Naive thymus-derived CD4-positive, alpha-beta T cell (primary cell): ENCODE data around the gene CES4A. TPM values are rescaled to one million over a fixed set of nuclear protein-coding genes. Genes with fewer than 3 reads are reported as not detected.

Source experiments
- ATAC-seq: fragments of 150-1000 bp; cut with Tn5 transposase; 2 replicates; pipeline ENCODE4 v1.10.0; 2021; ENCODE audit warnings: mild to moderate bottlenecking, moderate library complexity
- CTCF ChIA-PET: fragments of 350-600 bp; sonication (Branson Sonifier 250); formaldehyde crosslinking; loops from one replicate; lab custom pipeline; 2021; ENCODE audit warnings: antibody characterized with exemption; lab: Charles Lee
- POLR2A ChIA-PET: fragments of 350-600 bp; sonication (Branson Sonifier 250); formaldehyde crosslinking; loops from one replicate; lab custom pipeline; 2021; ENCODE audit warnings: antibody characterized with exemption, inconsistent platforms; lab: Charles Lee
- DNase-seq, 9 donors: peaks; one replicate each; pipeline versions ENCODE4 v3.0.0 to v3.0.0-alpha.2; 2020 to 2022; ENCODE audit warnings: mixed read lengths in 1 of 9
- H3K27ac ChIP-seq: one replicate; pipeline ENCODE4 v1.7.0; 2013; ENCODE audit warnings: mild to moderate bottlenecking, low read depth, low read length, moderate library complexity
- H3K27me3 ChIP-seq, 2 donors: one replicate each; pipeline ENCODE4 v1.7.0; 2013; ENCODE audit warnings: low read length in 2 of 2, mild to moderate bottlenecking in 2 of 2, moderate library complexity in 2 of 2; ENCODE audit not compliant: control insufficient read depth in 2 of 2, insufficient read depth in 2 of 2
- H3K36me3 ChIP-seq, 3 experiments: 1 replicate in 2 of 3; 2 replicates in 1 of 3; pipeline ENCODE4 v1.7.0; 2013; ENCODE audit warnings: low read length in 3 of 3, mild to moderate bottlenecking in 3 of 3, moderate library complexity in 1 of 3; ENCODE audit not compliant: insufficient read depth in 3 of 3, control insufficient read depth in 2 of 3
- H3K4me1 ChIP-seq, 2 donors: one replicate each; pipeline ENCODE4 v1.7.0; 2013; ENCODE audit warnings: low read length in 2 of 2, mild to moderate bottlenecking in 2 of 2, moderate library complexity in 1 of 2; ENCODE audit not compliant: control insufficient read depth in 2 of 2, insufficient read depth in 2 of 2
- H3K4me3 ChIP-seq: 2 replicates; pipeline ENCODE4 v1.7.0; 2013; ENCODE audit warnings: mild to moderate bottlenecking, low read length
- H3K9me3 ChIP-seq, 3 experiments: 1 replicate in 2 of 3; 2 replicates in 1 of 3; pipeline ENCODE4 v1.7.0; 2013; ENCODE audit warnings: low read length in 3 of 3; ENCODE audit not compliant: control insufficient read depth in 2 of 3
- H3K27ac Mint-ChIP-seq, 9 donors: one replicate each; pipeline ENCODE4 v1.8.0; 2020 to 2022; ENCODE audit warnings: mixed read lengths in 9 of 9, mild to moderate bottlenecking in 8 of 9, moderate library complexity in 5 of 9, inconsistent platforms in 2 of 9
- H3K27me3 Mint-ChIP-seq, 5 donors: one replicate each; pipeline ENCODE4 v1.8.0; 2021 to 2022; ENCODE audit warnings: mixed read lengths in 5 of 5, mild to moderate bottlenecking in 1 of 5
- H3K36me3 Mint-ChIP-seq, 5 donors: one replicate each; pipeline ENCODE4 v1.8.0; 2020 to 2022; ENCODE audit warnings: mixed read lengths in 5 of 5, mild to moderate bottlenecking in 3 of 5, inconsistent platforms in 1 of 5
- H3K4me1 Mint-ChIP-seq, 7 donors: one replicate each; pipeline ENCODE4 v1.8.0; 2020 to 2022; ENCODE audit warnings: mixed read lengths in 7 of 7, mild to moderate bottlenecking in 3 of 7, inconsistent platforms in 1 of 7
- H3K4me3 Mint-ChIP-seq, 10 donors: one replicate each; pipeline ENCODE4 v1.8.0; 2020 to 2022; ENCODE audit warnings: mild to moderate bottlenecking in 10 of 10, mixed read lengths in 10 of 10, moderate library complexity in 6 of 10, inconsistent platforms in 2 of 10
- H3K9me3 Mint-ChIP-seq, 11 donors: one replicate each; pipeline ENCODE4 v1.8.0; 2020 to 2022; ENCODE audit warnings: mixed read lengths in 11 of 11, mild to moderate bottlenecking in 4 of 11, inconsistent platforms in 1 of 11, moderate library complexity in 1 of 11
- intact Hi-C, 2 donors: fragments of 100-400 bp; cut with micrococcal nuclease; formaldehyde crosslinking; loops; one replicate each; pipeline ENCODE4 v1.15.1; 2023
- polyA plus RNA-seq, 2 donors: library from polyadenylated mRNA; unstranded; fragments of 300-500 nt; fragmentation: Illumina TruSeq; gene quantifications; one replicate each; pipeline ENCODE4 v1.2.3, GENCODE V29; 2021
- total RNA-seq, 6 experiments: library from RNA in 5 of 6; stranded (reverse) in 5 of 6; gene quantifications; 1 replicate in 5 of 6; 2 replicates in 1 of 6; pipeline ENCODE4 v1.2.3 and lab custom pipeline; 2021 to 2026

The CES4A gene
- total and polyA plus RNA-seq, 7 experiments from 2014 or later, result 5.1 to 53.8 (median 20.5) TPM

DNA sequence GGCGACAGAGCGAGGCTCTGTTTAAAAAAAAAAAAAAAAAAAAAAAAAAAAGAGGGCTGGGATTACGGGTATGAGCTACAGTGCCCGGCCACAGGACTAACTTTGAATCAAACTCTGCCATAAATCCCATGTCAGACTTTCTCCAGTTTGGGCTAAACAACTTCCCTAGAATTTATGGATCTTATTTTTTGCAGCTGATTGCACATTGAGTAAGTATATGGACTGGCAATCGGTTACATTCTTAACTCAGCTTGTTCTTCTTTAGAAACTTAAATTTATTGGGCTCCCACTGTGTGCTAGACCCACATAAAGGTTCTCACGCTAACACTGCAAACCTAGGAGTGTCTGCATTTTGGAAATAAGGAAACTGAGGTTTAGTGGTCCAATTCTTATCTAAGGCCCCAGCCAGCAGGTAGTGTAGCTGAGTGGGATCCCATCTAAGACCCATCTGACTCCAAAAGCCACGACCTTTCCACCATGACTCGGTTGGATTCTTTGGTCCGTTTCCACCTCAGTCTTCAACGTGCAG, 39.8 kb downstream of the CES4A start:
- Histone ChIP-seq H3K9me3 (no peaks in the 10 kb centered on the region), H3K4me1 (peaks cover 16 to 23% of the 10 kb centered on the region in 2 donors), H3K27me3 (no peaks in the 10 kb centered on the region), H3K4me3 (peak overlapping the region; percentile 72), H3K27ac (peak overlapping the region; percentile 99), H3K36me3 (no peaks in the 10 kb centered on the region)
- peak overlapping the region; percentile 90 to 97 (median 95) for H3K27ac Mint-ChIP-seq
- CTCF ChIA-PET, result interaction anchor here (0.6 to 3.7 kb wide), 4 partner anchors 10 to 129 kb away, joined by 3 to 19 read pairs (median 8); no protein-coding TSS in a partner anchor
- POLR2A ChIA-PET, result interaction anchor here (0.6 to 4.3 kb wide), 19 partner anchors 9 to 215 kb away, joined by 3 to 31 read pairs (median 3); partner anchors contain the start of genes B3GNT9, FBXL8, PHAF1 and TMEM208
- DNase-seq (no peak), ATAC-seq (no peak)
- no peaks in the 10 kb centered on the region for H3K9me3 Mint-ChIP-seq
- H3K36me3 Mint-ChIP-seq, result peaks cover 0 to 25% (median 0%) of the 10 kb centered on the region in 5 donors
- intact Hi-C loops, result loop anchor here (1.0 to 5.0 kb wide), 7 partner anchors 10 to 331 kb away; partner anchors contain the start of genes CMTM4 (in 1 of the 2), E2F4 (in 1 of the 2) and TMEM208 (in 1 of the 2)
- peak overlapping the region; percentile 80 to 91 (median 86) for H3K4me3 Mint-ChIP-seq
- H3K4me1 Mint-ChIP-seq, result peaks cover 17 to 51% (median 41%) of the 10 kb centered on the region in 7 donors
- no peaks in the 10 kb centered on the region for H3K27me3 Mint-ChIP-seq

- Histone ChIP-seq H3K27ac (peak within 1 kb of the TSS; percentile 99), H3K4me3 (peak within 1 kb of the TSS; percentile 78), H3K9me3 (no peaks in the 10 kb centered on the region), H3K36me3 (no peaks in the 10 kb centered on the region), H3K4me1 (peaks cover 16 to 23% of the 10 kb centered on the region in 2 donors), H3K27me3 (no peaks in the 10 kb centered on the region)
- Mint-ChIP-seq H3K4me1 (peaks cover 17 to 53% (median 46%) of the 10 kb centered on the region in 7 donors), H3K27me3 (no peaks in the 10 kb centered on the region), H3K4me3 (peak within 1 kb of the TSS; percentile 86 to 93 (median 90)), H3K27ac (peak within 1 kb of the TSS; percentile 90 to 97 (median 95)), H3K36me3 (peaks cover 0 to 25% (median 0%) of the 10 kb centered on the region in 5 donors), H3K9me3 (no peaks in the 10 kb centered on the region)
- ATAC-seq, result peak; percentile 92
- intact Hi-C loops, result loop anchor here (1.0 to 5.0 kb wide), 13 partner anchors 10 to 331 kb away; partner anchors contain the start of genes CMTM4 (in 1 of the 2), E2F4 (in 1 of the 2), FBXL8 (in 1 of the 2) and MATCAP1 (in 1 of the 2)
- POLR2A ChIA-PET, result interaction anchor here (0.6 to 4.3 kb wide), 15 partner anchors 9 to 215 kb away, joined by 3 to 31 read pairs (median 3); partner anchors contain the start of genes B3GNT9, PHAF1 and TMEM208
- peak; percentile 92 to 97 (median 96) for DNase-seq
- CTCF ChIA-PET, result interaction anchor here (1.1 to 3.7 kb wide), 3 partner anchors 10 to 129 kb away, joined by 5 to 19 read pairs (median 12); no protein-coding TSS in a partner anchor
Measured at GRCh38 chr16:67028696-67029253, 40.4 kb downstream of the CES4A start, which contains the start of gene CBFB. Gene CBFB (plus strand): TSS chr16:67029149. CDS start chr16:67029408, 259 bp downstream.

DNA sequence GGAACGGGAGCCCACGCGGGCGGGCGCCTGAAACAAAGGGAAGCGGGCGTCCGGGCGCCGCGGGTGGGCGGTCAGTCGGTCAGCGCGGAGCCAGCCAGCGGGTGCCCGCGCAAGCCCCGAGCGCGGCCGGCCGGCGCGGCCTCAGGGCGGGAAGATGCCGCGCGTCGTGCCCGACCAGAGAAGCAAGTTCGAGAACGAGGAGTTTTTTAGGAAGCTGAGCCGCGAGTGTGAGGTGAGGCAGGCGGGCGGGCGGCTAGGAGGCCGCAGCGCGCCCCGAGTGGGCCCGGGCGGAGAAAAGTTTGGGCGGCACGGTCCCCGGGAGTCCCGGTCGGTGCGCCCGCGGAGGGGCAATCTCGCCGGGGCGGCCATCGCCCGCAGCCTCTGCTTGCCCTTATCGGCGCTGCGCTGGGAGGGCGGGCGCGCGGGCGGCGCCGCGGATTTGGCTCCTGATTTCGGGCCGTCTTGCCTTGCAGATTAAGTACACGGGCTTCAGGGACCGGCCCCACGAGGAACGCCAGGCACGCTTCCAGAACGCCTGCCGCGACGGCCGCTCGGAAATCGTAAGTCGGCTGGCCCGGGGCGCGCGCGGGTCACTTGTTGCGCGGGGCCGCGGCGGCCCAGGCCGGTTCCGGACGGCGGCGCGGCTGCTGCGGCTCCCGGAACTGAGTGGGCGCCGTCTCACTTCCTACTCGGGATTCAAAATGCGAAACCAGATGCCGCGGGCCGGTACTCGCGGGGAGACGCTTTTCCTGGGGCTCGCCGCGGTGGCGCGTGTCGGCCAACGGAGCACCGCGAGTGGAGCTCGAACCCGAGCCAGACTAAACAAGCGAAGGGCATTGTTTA, 41.1 kb downstream of the CES4A start:
- peaks cover 16 to 23% of the 10 kb centered on the region in 2 donors for H3K4me1 ChIP-seq
- no peaks in the 10 kb centered on the region for H3K27me3 ChIP-seq
- ChIA-PET CTCF (interaction anchor here (0.6 to 3.7 kb wide), 2 partner anchors 11 to 381 kb away, joined by 3 to 19 read pairs; no protein-coding TSS in a partner anchor), POLR2A (interaction anchor here (0.7 to 4.3 kb wide), 12 partner anchors 8 to 465 kb away, joined by 3 to 33 read pairs (median 3); partner anchors contain the start of gene ATP6V0D1)
- H3K27ac ChIP-seq, result peak overlapping the region; percentile 86
- H3K36me3 ChIP-seq, result no peaks in the 10 kb centered on the region
- Mint-ChIP-seq H3K36me3 (peaks cover 0 to 27% (median 2%) of the 10 kb centered on the region in 5 donors), H3K4me3 (peak overlapping the region; percentile 86 to 93 (median 90)), H3K4me1 (peaks cover 21 to 58% (median 49%) of the 10 kb centered on the region in 7 donors), H3K27me3 (no peaks in the 10 kb centered on the region), H3K9me3 (no peaks in the 10 kb centered on the region), H3K27ac (peak overlapping the region; percentile 69 to 92 (median 85))
- no peaks in the 10 kb centered on the region for H3K9me3 ChIP-seq
- H3K4me3 ChIP-seq, result peak overlapping the region; percentile 78
- DNase-seq (peak in 8 of 9 donors; percentile 45 to 76 (median 63)), ATAC-seq (peak; percentile 30)
- intact Hi-C loops, result loop anchor here (1.0 to 5.0 kb wide), 12 partner anchors 11 to 332 kb away; partner anchors contain the start of genes CMTM4 (in 1 of the 2), FBXL8 (in 1 of the 2), MATCAP1 (in 1 of the 2) and PHAF1 (in 1 of the 2)

DNA sequence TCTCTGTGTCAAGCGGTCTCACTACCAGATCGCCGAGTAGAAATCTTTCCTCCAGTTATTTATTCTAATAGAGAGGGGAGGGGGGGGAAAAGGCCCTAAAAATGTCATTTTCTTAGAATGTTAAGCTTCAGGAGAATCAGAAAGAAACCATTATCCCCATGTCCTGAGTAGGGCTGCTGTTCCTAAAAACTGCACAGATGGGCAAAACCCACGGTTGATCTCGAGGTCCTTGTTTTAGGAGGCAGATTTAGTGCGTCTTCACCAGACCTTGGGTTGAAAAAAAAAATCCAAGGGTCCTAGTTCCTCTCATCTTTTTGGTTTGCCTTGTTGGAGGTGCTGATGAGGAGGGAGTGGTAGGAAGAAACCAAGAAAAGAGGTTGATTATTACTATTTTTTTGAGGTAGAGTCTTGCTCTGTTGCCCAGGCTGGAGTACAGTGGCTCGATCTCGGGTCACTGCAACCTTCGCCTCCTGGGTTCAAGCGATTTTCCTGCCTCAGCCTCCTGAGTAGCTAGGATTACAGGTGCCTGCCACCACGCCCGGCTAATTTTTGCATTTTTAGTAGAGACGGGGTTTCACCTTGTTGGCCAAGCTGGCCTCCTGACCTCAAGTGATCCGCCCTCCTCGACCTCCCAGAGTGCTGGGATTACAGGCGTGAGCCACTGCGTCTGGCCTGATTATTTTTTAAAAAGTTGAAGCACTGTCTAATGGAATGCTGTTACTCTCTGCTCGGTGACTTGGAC, 42.0 kb downstream of the CES4A start:
- ATAC-seq (no peak), DNase-seq (no peak)
- Histone ChIP-seq H3K4me1 (peaks cover 20 to 23% of the 10 kb centered on the region in 2 donors), H3K27me3 (no peaks in the 10 kb centered on the region), H3K36me3 (no peaks in the 10 kb centered on the region), H3K4me3 (peak overlapping the region; percentile 78), H3K9me3 (no peaks in the 10 kb centered on the region), H3K27ac (peak overlapping the region; percentile 86)
- H3K4me1 Mint-ChIP-seq, result peaks cover 24 to 62% (median 51%) of the 10 kb centered on the region in 7 donors
- H3K9me3 Mint-ChIP-seq, result no peaks in the 10 kb centered on the region
- H3K36me3 Mint-ChIP-seq, result peaks cover 0 to 30% (median 4%) of the 10 kb centered on the region in 5 donors
- H3K4me3 Mint-ChIP-seq, result peak overlapping the region; percentile 86 to 93 (median 90)
- POLR2A ChIA-PET, result interaction anchor here (0.6 to 3.5 kb wide), 9 partner anchors 12 to 464 kb away, joined by 3 to 33 read pairs (median 3); partner anchors contain the start of gene ATP6V0D1
- intact Hi-C loops, result loop anchor here in 1 of 2 donors (5.0 kb wide), 1 partner anchor 37 kb away; no protein-coding TSS in a partner anchor
- CTCF ChIA-PET, result interaction anchor here (0.6 to 1.6 kb wide), 6 partner anchors 11 to 380 kb away, joined by 3 to 4 read pairs (median 3); no protein-coding TSS in a partner anchor
- H3K27me3 Mint-ChIP-seq, result no peaks in the 10 kb centered on the region
- H3K27ac Mint-ChIP-seq, result peak overlapping the region; percentile 69 to 92 (median 85)

- no peaks in the 10 kb centered on the region for H3K9me3 Mint-ChIP-seq
- ATAC-seq (no peak), DNase-seq (no peak)
- peak overlapping the region in 9 of 10 donors; percentile 7 to 66 (median 42) for H3K4me3 Mint-ChIP-seq
- H3K27ac Mint-ChIP-seq, result peak overlapping the region in 4 of 9 donors; percentile 3 to 48 (median 10)
- peaks cover 31 to 72% (median 55%) of the 10 kb centered on the region in 7 donors for H3K4me1 Mint-ChIP-seq
- Histone ChIP-seq H3K27me3 (no peaks in the 10 kb centered on the region), H3K4me1 (peaks cover 15 to 24% of the 10 kb centered on the region in 2 donors), H3K9me3 (no peaks in the 10 kb centered on the region), H3K36me3 (no peaks in the 10 kb centered on the region), H3K4me3 (no peak overlapping the region), H3K27ac (no peak overlapping the region)
- ChIA-PET CTCF (interaction anchor here (0.7 to 1.3 kb wide), 2 partner anchors 12 to 17 kb away, joined by 3 read pairs; no protein-coding TSS in a partner anchor), POLR2A (interaction anchor here (0.7 to 1.3 kb wide), 5 partner anchors 17 to 631 kb away, joined by 3 to 5 read pairs (median 3); no protein-coding TSS in a partner anchor)
- intact Hi-C loops, result loop anchor here in 1 of 2 donors (5.0 kb wide), 1 partner anchor 33 kb away; no protein-coding TSS in a partner anchor
- H3K27me3 Mint-ChIP-seq, result no peaks in the 10 kb centered on the region
- peaks cover 0 to 36% (median 8%) of the 10 kb centered on the region in 5 donors for H3K36me3 Mint-ChIP-seq
Measured at GRCh38 chr16:67034487-67034886, 46.1 kb downstream of the CES4A start.
